HEK293 (cell line): ENCODE measurements around the gene PPM1E.
A peak's percentile ranks its signal among the peaks of the same experiment; 100 is the strongest.

ENCODE experiments used
- GLIS1 ChIP-seq: fragments of 450-650 bp; formaldehyde crosslinking; IDR thresholded peaks from 2 replicates; pipeline ENCODE4 v1.5.1; 2016; ENCODE audit warnings: missing biosample characterization, missing genetic modification characterization
- GLIS2 ChIP-seq: fragments of 450-650 bp; formaldehyde crosslinking; IDR thresholded peaks from 2 replicates; pipeline ENCODE4 v1.5.1; 2016; ENCODE audit warnings: missing biosample characterization, missing genetic modification characterization
- MZF1 ChIP-seq: fragments of 450-650 bp; formaldehyde crosslinking; IDR thresholded peaks from 2 replicates; pipeline ENCODE4 v1.5.1; 2017; ENCODE audit warnings: missing biosample characterization, missing genetic modification characterization, borderline replicate concordance
- SCRT2 ChIP-seq: fragments of 450-650 bp; formaldehyde crosslinking; IDR thresholded peaks from 2 replicates; pipeline ENCODE4 v1.5.1; 2016; ENCODE audit warnings: missing biosample characterization, missing genetic modification characterization
- SETDB1 ChIP-seq: IDR thresholded peaks from one replicate; pipeline ENCODE4 v1.6.1; 2017; ENCODE audit warnings: mild to moderate bottlenecking, low read length, moderate library complexity, mixed read lengths; ENCODE audit not compliant: insufficient read length
- ZBTB11 ChIP-seq: fragments of 450-650 bp; formaldehyde crosslinking; conservative IDR thresholded peaks from 2 replicates; pipeline ENCODE4 v1.5.1; 2016; ENCODE audit warnings: low read depth, missing biosample characterization, missing genetic modification characterization
- ZBTB26 ChIP-seq: fragments of 450-650 bp; formaldehyde crosslinking; optimal IDR thresholded peaks from 2 replicates; pipeline ENCODE3; 2016; ENCODE audit warnings: missing biosample characterization, mild to moderate bottlenecking, missing genetic modification characterization
- ZBTB48 ChIP-seq: fragments of 450-650 bp; formaldehyde crosslinking; IDR thresholded peaks from 2 replicates; pipeline ENCODE4 v1.5.1; 2016; ENCODE audit warnings: missing biosample characterization, missing genetic modification characterization
- ZBTB49 ChIP-seq: fragments of 450-650 bp; formaldehyde crosslinking; IDR thresholded peaks from 2 replicates; pipeline ENCODE4 v1.5.1; 2016; ENCODE audit warnings: missing biosample characterization, missing genetic modification characterization, low read depth
- ZFP37 ChIP-seq: fragments of 450-650 bp; formaldehyde crosslinking; IDR thresholded peaks from 2 replicates; pipeline ENCODE4 v1.5.1; 2016; ENCODE audit warnings: missing biosample characterization, missing genetic modification characterization
- ZNF132 ChIP-seq: fragments of 450-650 bp; formaldehyde crosslinking; IDR thresholded peaks from 2 replicates; pipeline ENCODE4 v1.5.1; 2017; ENCODE audit warnings: missing biosample characterization, missing genetic modification characterization, borderline replicate concordance
- ZNF223 ChIP-seq: fragments of 450-650 bp; formaldehyde crosslinking; IDR thresholded peaks from 2 replicates; pipeline ENCODE4 v1.5.1; 2016; ENCODE audit warnings: missing biosample characterization, missing genetic modification characterization
- ZNF239 ChIP-seq: fragments of 450-650 bp; formaldehyde crosslinking; IDR thresholded peaks from 2 replicates; pipeline ENCODE4 v1.5.1; 2016; ENCODE audit warnings: missing biosample characterization, missing genetic modification characterization
- ZNF324 ChIP-seq: fragments of 450-650 bp; formaldehyde crosslinking; IDR thresholded peaks from 2 replicates; pipeline ENCODE4 v1.5.1; 2016; ENCODE audit warnings: missing biosample characterization, missing genetic modification characterization
- ZNF341 ChIP-seq: fragments of 450-650 bp; formaldehyde crosslinking; IDR thresholded peaks from 2 replicates; pipeline ENCODE4; 2016; ENCODE audit warnings: low read depth, missing biosample characterization, missing genetic modification characterization
- ZNF37A ChIP-seq: fragments of 450-650 bp; IDR thresholded peaks from 2 replicates; pipeline ENCODE4 v1.5.1; 2018; ENCODE audit warnings: missing biosample characterization, missing genetic modification characterization
- ZNF518A ChIP-seq: fragments of 450-650 bp; formaldehyde crosslinking; conservative IDR thresholded peaks from 2 replicates; pipeline ENCODE4 v1.5.1; 2016; ENCODE audit warnings: low read depth, missing biosample characterization, missing genetic modification characterization
- ZNF521 ChIP-seq: fragments of 450-650 bp; formaldehyde crosslinking; IDR thresholded peaks from 2 replicates; pipeline ENCODE4 v1.5.1; 2017; ENCODE audit warnings: missing biosample characterization, mild to moderate bottlenecking, missing genetic modification characterization
- ZNF530 ChIP-seq: fragments of 450-650 bp; formaldehyde crosslinking; IDR thresholded peaks from 2 replicates; pipeline ENCODE4 v1.5.1; 2016; ENCODE audit warnings: low read depth, missing biosample characterization, missing genetic modification characterization
- ZNF596 ChIP-seq: fragments of 450-650 bp; IDR thresholded peaks from 2 replicates; pipeline ENCODE4 v1.5.0; 2018; ENCODE audit warnings: missing biosample characterization, mild to moderate bottlenecking, missing genetic modification characterization, moderate library complexity
- ZNF600 ChIP-seq: fragments of 450-650 bp; formaldehyde crosslinking; IDR thresholded peaks from 2 replicates; pipeline ENCODE4 v1.5.1; 2016; ENCODE audit warnings: missing biosample characterization, missing genetic modification characterization
- ZNF621 ChIP-seq: fragments of 450-650 bp; formaldehyde crosslinking; IDR thresholded peaks from 2 replicates; pipeline ENCODE4 v1.5.1; 2017; ENCODE audit warnings: missing biosample characterization, missing genetic modification characterization
- ZNF664 ChIP-seq: fragments of 450-650 bp; formaldehyde crosslinking; IDR thresholded peaks from 2 replicates; pipeline ENCODE4 v1.5.1; 2016; ENCODE audit warnings: missing biosample characterization, missing genetic modification characterization
- ZNF707 ChIP-seq: fragments of 450-650 bp; formaldehyde crosslinking; IDR thresholded peaks from 2 replicates; pipeline ENCODE4 v1.5.1; 2016; ENCODE audit warnings: missing biosample characterization, missing genetic modification characterization
- ZNF785 ChIP-seq: fragments of 450-650 bp; formaldehyde crosslinking; IDR thresholded peaks from 2 replicates; pipeline ENCODE4 v1.5.1; 2016; ENCODE audit warnings: missing biosample characterization, missing genetic modification characterization
- ZSCAN16 ChIP-seq: fragments of 450-650 bp; formaldehyde crosslinking; IDR thresholded peaks from 2 replicates; pipeline ENCODE4 v1.5.1; 2016; ENCODE audit warnings: missing biosample characterization, missing genetic modification characterization
- ZSCAN18 ChIP-seq: fragments of 450-650 bp; formaldehyde crosslinking; IDR thresholded peaks from 2 replicates; pipeline ENCODE4 v1.5.1; 2016; ENCODE audit warnings: missing biosample characterization, missing genetic modification characterization
- ZSCAN23 ChIP-seq: fragments of 450-650 bp; formaldehyde crosslinking; IDR thresholded peaks from 2 replicates; pipeline ENCODE4 v1.5.1; 2016; ENCODE audit warnings: missing biosample characterization, missing genetic modification characterization

PPM1E gene

GRCh38 chr17:58755577-58756245 is at the start of gene PPM1E (continued):
- peak; percentile 28; the same call in 1 of the 2 replicates for TF ChIP-seq ZNF600 (tag by site-specific recombination)
- no peak for TF ChIP-seq ZSCAN18 (tag by site-specific recombination)
- TF ChIP-seq ZSCAN16 (tag by site-specific recombination): no peak
- no peak for TF ChIP-seq ZNF521 (tag by site-specific recombination)
- TF ChIP-seq GLIS2 (tag by site-specific recombination): no peak
- TF ChIP-seq ZNF239: no peak
- no peak for TF ChIP-seq ZNF664
- TF ChIP-seq ZNF518A (tag by site-specific recombination): no peak
- TF ChIP-seq ZFP37 (tag by site-specific recombination): no peak
- peak; percentile 50; the same call in 1 of the 2 replicates for TF ChIP-seq ZNF341 (tag by site-specific recombination)
- no peak for TF ChIP-seq ZBTB11
- no peak for TF ChIP-seq ZNF707 (tag by site-specific recombination)
- peak; percentile 88 for TF ChIP-seq ZBTB48 (tag by site-specific recombination)
- TF ChIP-seq ZBTB49 (tag by site-specific recombination): no peak
- no peak for TF ChIP-seq MZF1 (tag by site-specific recombination)
- no peak for TF ChIP-seq SETDB1
- no peak for TF ChIP-seq ZNF785
- no peak for TF ChIP-seq ZNF37A (tag by site-specific recombination)
- no peak for TF ChIP-seq ZNF596 (tag by site-specific recombination)
- no peak for TF ChIP-seq ZNF324 (tag by site-specific recombination)
- TF ChIP-seq ZNF621: no peak
- no peak for TF ChIP-seq ZSCAN23 (tag by site-specific recombination)
- TF ChIP-seq ZNF132 (tag by site-specific recombination): no peak
- no peak for TF ChIP-seq ZNF223
- TF ChIP-seq GLIS1 (tag by site-specific recombination): 0 out of 2 replicates have a peak, but pooled peaks have one; percentile 8
- peak; percentile 90 for TF ChIP-seq ZBTB26
- no peak for TF ChIP-seq SCRT2 (tag by site-specific recombination)
- TF ChIP-seq ZNF530 (tag by site-specific recombination): peak; percentile 97
